Tibial artery (tissue), 4 donors: ENCODE results near the gene AASDHPPT.
A peak's percentile ranks its signal among the peaks of the same experiment; 100 is the strongest.

Experiments used
- DNase-seq, 2 donors: peaks; one replicate each; pipeline ENCODE4 v3.0.0-alpha.2; 2019
- H3K27ac ChIP-seq, 2 donors: fragments of 200-600 bp; sonication (generic) in 1 of 2; 1 replicate in 1 of 2; 2 replicates in 1 of 2; pipeline ENCODE4 v1.5.1; 2018 to 2019; ENCODE audit warnings: mild to moderate bottlenecking in 1 of 2
- H3K27me3 ChIP-seq, 2 donors: fragments of 200-600 bp; sonication (generic) in 1 of 2; one replicate each; pipeline versions ENCODE4 v1.5.1 to v1.6.0; 2016 to 2019
- H3K36me3 ChIP-seq, 3 donors: fragments of 200-600 bp; sonication (generic) in 2 of 3; one replicate each; pipeline ENCODE4 v1.5.1; 2016 to 2019; ENCODE audit warnings: mild to moderate bottlenecking in 2 of 3
- H3K4me1 ChIP-seq, 4 donors: fragments of 200-600 bp; sonication (generic) in 2 of 4; 1 replicate in 3 of 4; 2 replicates in 1 of 4; pipeline ENCODE4 v1.5.1; 2016 to 2019
- H3K4me3 ChIP-seq, 2 donors: fragments of 200-600 bp; sonication (generic) in 1 of 2; 1 replicate in 1 of 2; 2 replicates in 1 of 2; pipeline ENCODE4 v1.5.1; 2018 to 2019; ENCODE audit warnings: mild to moderate bottlenecking in 2 of 2
- H3K9me3 ChIP-seq, 3 donors: fragments of 200-600 bp; sonication (generic) in 1 of 3; one replicate each; pipeline ENCODE4 v1.5.1; 2016 to 2019
- intact Hi-C: fragments of 100-400 bp; cut with DNase I; formaldehyde crosslinking; loops from one replicate; pipeline ENCODE4 v1.15.0; 2023; ENCODE audit warnings: low total_unique reads
- TF ChIP-seq, protein P1 (sequence below), 2 experiments: fragments of 200-600 bp in 1 of 2; fragments of 450-650 bp in 1 of 2; IDR thresholded peaks; one replicate each; pipeline ENCODE4 v1.5.1; 2017 to 2019; ENCODE audit warnings: antibody characterized with exemption in 2 of 2, mild to moderate bottlenecking in 1 of 2, moderate library complexity in 1 of 2

AASDHPPT gene

DNA sequence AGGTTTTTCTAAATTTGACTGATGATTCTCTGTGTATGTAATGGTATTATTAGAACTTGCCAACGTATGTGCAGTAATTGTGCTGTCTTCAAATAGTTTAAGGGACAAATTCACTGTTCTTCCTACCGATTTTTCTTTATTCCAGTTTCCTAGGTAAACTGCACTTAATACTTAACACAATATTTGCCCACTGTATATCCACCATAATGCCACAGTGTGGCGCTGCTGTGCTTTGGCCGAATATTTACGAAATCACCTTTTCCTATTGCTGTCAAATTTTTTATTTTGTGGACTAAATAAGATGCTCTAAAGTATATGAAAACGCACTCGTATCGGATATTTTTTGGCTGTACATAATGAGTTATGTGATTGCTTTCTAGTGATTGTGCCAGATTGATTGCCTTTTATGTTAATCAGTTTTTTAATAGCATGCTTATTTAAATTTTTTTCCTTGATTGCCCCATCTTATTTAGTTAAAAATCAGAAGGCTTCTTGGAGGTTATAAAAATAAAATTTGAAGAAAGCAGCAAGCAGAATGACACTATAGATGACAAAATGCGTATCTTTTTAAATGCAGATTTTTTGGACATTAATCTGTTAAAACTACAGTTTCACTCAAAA lies 10.5 kb downstream of the AASDHPPT start:
- Histone ChIP-seq H3K4me1 (peaks cover 0 to 62% (median 7%) of the 10 kb centered on the region in 4 donors), H3K36me3 (peaks cover 4 to 5% (median 4%) of the 10 kb centered on the region in 3 donors), H3K9me3 (no peaks in the 10 kb centered on the region), H3K27ac (peak overlapping the region in 1 of 2 donors; percentile 45), H3K27me3 (no peaks in the 10 kb centered on the region), H3K4me3 (no peak overlapping the region)
- peak in 1 of 2 donors; percentile 53 for DNase-seq
- TF ChIP-seq, protein P1, sequence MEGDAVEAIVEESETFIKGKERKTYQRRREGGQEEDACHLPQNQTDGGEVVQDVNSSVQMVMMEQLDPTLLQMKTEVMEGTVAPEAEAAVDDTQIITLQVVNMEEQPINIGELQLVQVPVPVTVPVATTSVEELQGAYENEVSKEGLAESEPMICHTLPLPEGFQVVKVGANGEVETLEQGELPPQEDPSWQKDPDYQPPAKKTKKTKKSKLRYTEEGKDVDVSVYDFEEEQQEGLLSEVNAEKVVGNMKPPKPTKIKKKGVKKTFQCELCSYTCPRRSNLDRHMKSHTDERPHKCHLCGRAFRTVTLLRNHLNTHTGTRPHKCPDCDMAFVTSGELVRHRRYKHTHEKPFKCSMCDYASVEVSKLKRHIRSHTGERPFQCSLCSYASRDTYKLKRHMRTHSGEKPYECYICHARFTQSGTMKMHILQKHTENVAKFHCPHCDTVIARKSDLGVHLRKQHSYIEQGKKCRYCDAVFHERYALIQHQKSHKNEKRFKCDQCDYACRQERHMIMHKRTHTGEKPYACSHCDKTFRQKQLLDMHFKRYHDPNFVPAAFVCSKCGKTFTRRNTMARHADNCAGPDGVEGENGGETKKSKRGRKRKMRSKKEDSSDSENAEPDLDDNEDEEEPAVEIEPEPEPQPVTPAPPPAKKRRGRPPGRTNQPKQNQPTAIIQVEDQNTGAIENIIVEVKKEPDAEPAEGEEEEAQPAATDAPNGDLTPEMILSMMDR (IDR thresholded peaks at IDR 0.05): peak; percentile 71 to 73
- intact Hi-C loops: no loop called here

DNA sequence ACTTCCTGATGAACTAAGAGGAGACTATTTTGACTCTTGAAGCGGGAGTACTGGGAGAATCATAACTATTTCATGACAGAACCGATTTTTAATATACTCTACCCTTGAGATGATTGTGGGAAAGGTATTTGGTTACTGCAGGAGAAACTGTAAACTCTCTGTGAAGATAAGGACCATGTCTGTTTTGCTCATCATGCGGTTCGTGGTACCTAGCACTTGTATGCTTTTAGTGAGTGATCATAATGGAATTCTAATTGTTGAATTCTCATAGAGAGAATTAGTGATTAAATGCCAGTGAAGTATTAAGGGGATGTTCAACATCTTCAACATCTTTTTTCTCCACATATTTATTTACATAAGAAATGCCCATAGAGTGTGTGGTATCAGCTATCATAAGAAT lies 11.4 kb downstream of the AASDHPPT start:
- Histone ChIP-seq H3K9me3 (no peaks in the 10 kb centered on the region), H3K4me3 (no peak overlapping the region), H3K27ac (no peak overlapping the region), H3K4me1 (peaks cover 0 to 57% (median 7%) of the 10 kb centered on the region in 4 donors), H3K36me3 (peaks cover 4 to 8% (median 7%) of the 10 kb centered on the region in 3 donors), H3K27me3 (no peaks in the 10 kb centered on the region)
- intact Hi-C loops: no loop called here
- DNase-seq: no peak
- TF ChIP-seq, protein P1 (IDR thresholded peaks at IDR 0.05): no peak

DNA sequence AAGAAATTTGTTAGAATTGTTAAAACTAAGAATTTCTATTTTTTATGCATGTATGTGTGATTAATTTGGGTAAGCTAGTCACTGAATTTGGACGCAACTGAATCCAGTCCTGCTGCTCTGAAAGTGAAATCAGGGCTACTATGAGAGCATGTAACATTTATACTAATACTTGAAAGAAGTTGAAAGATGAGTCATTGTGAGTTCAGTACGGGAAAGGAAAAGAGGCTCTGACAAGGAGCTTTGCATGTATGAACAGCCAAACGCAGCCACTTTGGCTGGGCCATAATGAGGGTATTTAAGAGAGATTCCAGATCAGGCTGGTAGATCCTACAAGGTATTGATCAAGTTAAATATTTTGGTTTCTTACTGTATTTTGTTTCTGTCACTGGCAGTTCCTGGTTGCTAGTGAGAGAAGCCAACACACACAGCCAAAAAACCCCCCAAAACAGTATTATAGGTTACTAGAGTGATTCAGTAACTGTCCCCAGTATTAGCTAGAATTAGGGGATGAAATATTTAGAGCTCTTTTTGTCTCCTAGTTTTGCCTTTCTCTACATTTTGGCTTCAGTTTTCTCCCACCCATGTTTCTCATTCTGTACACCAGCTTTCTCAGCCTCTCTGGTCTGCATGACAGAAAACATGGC lies 14.1 kb downstream of the AASDHPPT start:
- no peak for DNase-seq
- H3K27me3 ChIP-seq: no peaks in the 10 kb centered on the region
- H3K9me3 ChIP-seq: no peaks in the 10 kb centered on the region
- no peak overlapping the region for H3K27ac ChIP-seq
- TF ChIP-seq, protein P1 (IDR thresholded peaks at IDR 0.05): no peak
- intact Hi-C loops: no loop called here
- peaks cover 0 to 45% (median 7%) of the 10 kb centered on the region in 4 donors for H3K4me1 ChIP-seq
- H3K36me3 ChIP-seq: peaks cover 28 to 35% (median 32%) of the 10 kb centered on the region in 3 donors
- no peak overlapping the region for H3K4me3 ChIP-seq

DNA sequence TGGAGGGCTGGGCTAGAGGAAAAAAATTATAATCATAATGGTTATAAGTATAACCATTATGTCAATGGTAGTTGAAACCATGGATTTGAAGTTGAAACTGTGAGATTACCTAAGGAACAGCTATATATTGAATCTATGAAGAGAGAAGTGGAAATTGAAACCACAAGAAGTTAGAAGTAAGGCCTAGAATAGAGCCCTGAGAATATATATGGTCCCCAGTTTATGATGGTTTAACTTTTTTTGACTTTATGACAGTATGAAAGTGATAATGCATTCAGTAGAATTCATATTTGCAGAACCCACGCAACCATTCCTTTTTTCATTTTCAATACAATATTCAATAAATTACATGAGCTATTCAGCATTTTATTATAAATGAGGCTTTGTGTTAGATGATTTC lies 15.0 kb downstream of the AASDHPPT start:
- TF ChIP-seq, protein P1 (IDR thresholded peaks at IDR 0.05): no peak
- Histone ChIP-seq H3K9me3 (no peaks in the 10 kb centered on the region), H3K36me3 (peaks cover 36 to 44% (median 39%) of the 10 kb centered on the region in 3 donors), H3K4me3 (no peak overlapping the region), H3K27ac (no peak overlapping the region), H3K4me1 (peaks cover 0 to 36% (median 4%) of the 10 kb centered on the region in 4 donors), H3K27me3 (no peaks in the 10 kb centered on the region)
- DNase-seq: no peak
- intact Hi-C loops: no loop called here

DNA sequence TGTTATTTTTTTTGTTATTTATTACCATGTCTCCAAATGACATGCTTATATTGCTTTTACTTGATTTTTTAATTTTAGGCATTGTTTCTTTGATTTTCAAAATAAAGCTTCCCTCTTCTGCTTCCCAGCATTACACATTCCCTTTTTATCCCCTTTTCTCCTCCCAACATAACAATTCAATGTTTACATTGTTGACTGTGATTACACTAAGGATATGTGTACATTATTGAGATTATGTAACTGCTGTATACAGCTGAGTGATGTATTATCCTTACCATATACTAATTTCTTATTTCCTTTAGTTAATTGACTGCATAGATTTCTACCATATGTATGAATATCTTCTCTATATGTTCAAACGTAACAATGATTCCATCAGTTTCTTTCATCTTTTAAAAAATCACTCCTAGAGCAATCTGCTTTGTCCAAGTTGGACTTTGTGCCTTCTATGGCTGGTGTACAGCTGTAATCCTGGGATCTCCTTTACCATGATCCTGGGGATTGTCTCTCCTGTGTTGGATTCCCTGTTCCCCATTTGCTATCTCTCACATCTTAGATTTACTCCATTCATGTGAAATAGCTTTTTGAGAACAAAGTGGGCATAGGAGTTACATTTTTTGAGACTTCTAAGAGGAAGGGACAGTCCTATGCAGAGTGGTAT lies 21.6 kb downstream of the AASDHPPT start:
- Histone ChIP-seq H3K36me3 (peaks cover 44 to 47% (median 44%) of the 10 kb centered on the region in 3 donors), H3K27ac (no peak overlapping the region), H3K4me3 (no peak overlapping the region), H3K9me3 (no peaks in the 10 kb centered on the region), H3K4me1 (no peaks in the 10 kb centered on the region), H3K27me3 (no peaks in the 10 kb centered on the region)
- intact Hi-C loops: no loop called here
- TF ChIP-seq, protein P1 (IDR thresholded peaks at IDR 0.05): no peak
- DNase-seq: no peak
